HCT116 (cell line): Measurements from ENCODE around the gene CDH22. TPM values are rescaled to one million over a fixed set of nuclear protein-coding genes. Genes with fewer than 3 reads are reported as not detected.

Source experiments
- ATAC-seq: fragments of 200-7000 bp; cut with Tn5 transposase; 2 replicates; pipeline ENCODE4 v1.9.1; 2020; ENCODE audit warnings: mild to moderate bottlenecking, moderate library complexity
- BruUV-seq: library from RNA; stranded (reverse); fragments of 400-500 nt; replicated peaks from 2 replicates; lab custom pipeline; 2021; lab: Mats Ljungman, UMichigan
- CTCF ChIA-PET: fragments of 300-600 bp; sonication (Branson Sonifier 250); formaldehyde crosslinking; loops from one replicate; lab custom pipeline; 2021; ENCODE audit warnings: antibody characterized with exemption; lab: Charles Lee
- POLR2A ChIA-PET: fragments of 300-600, 350-600 bp; sonication (Branson Sonifier 250); formaldehyde crosslinking; loops from one replicate; lab custom pipeline; 2021; ENCODE audit warnings: antibody characterized with exemption; lab: Charles Lee
- RAD21 ChIA-PET, 2 experiments: fragments of 300-600 bp; sonication (Branson Sonifier 250); formaldehyde crosslinking; loops; one replicate each; lab custom pipeline; 2023; ENCODE audit warnings: low total read pairs in 2 of 2; ENCODE audit not compliant: uncharacterized antibody in 2 of 2, unreplicated experiment in 2 of 2, low non-redundant PET in 1 of 2; lab: Charles Lee
- DNase-seq: peaks from one replicate; pipeline ENCODE4 v3.0.0-alpha.2; 2010; ENCODE audit warnings: low read depth, low spot score
- H2AFZ ChIP-seq: fragments of 200-600 bp; shearing (Covaris generic), sonication (generic); 2 replicates; pipeline ENCODE4 v1.6.1; 2017; ENCODE audit warnings: low read depth, mixed run types, mixed read lengths, antibody characterized with exemption, low read length; ENCODE audit not compliant: poor library complexity, severe bottlenecking
- H3K27ac ChIP-seq: 2 replicates; pipeline ENCODE4 v1.5.1; 2012; ENCODE audit warnings: low read depth, low read length
- H3K27me3 ChIP-seq: fragments of 200-600 bp; sonication (generic); 2 replicates; pipeline ENCODE4 v1.6.1; 2016; ENCODE audit warnings: mixed run types, low read length, mixed read lengths; ENCODE audit not compliant: insufficient read depth
- H3K36me3 ChIP-seq, 2 experiments: fragments of 200-500 bp in 1 of 2; fragments of 200-600 bp in 1 of 2; sonication (Bioruptor generic) in 1 of 2; sonication (generic) in 1 of 2; 2 replicates each; pipeline versions ENCODE4 v1.5.1 to v1.6.1; 2014 to 2016; ENCODE audit warnings: low read length in 2 of 2, inconsistent platforms in 1 of 2, mixed read lengths in 1 of 2, mixed run types in 1 of 2; ENCODE audit not compliant: insufficient read depth in 2 of 2, control insufficient read depth in 1 of 2
- H3K4me1 ChIP-seq, 2 experiments: fragments of 200-600 bp in 1 of 2; sonication (generic) in 1 of 2; 2 replicates each; pipeline versions ENCODE4 v1.5.1 to v1.6.1; 2012 to 2017; ENCODE audit warnings: low read length in 2 of 2, inconsistent platforms in 1 of 2, mild to moderate bottlenecking in 1 of 2, mixed read lengths in 1 of 2, mixed run types in 1 of 2, moderate library complexity in 1 of 2; ENCODE audit not compliant: insufficient read depth in 2 of 2, control insufficient read depth in 1 of 2
- H3K4me2 ChIP-seq: fragments of 200-600 bp; sonication (generic); 2 replicates; pipeline ENCODE4 v1.6.1; 2017; ENCODE audit warnings: mixed run types, low read length, mixed read lengths
- H3K4me3 ChIP-seq, 2 experiments: fragments of 200-600 bp in 1 of 2; sonication (generic) in 1 of 2; replicated peaks in 1 of 2; 2 replicates each; pipeline ENCODE4 v1.5.1; 2011 to 2016; ENCODE audit warnings: low read length in 2 of 2, control low read depth in 1 of 2, low read depth in 1 of 2, mild to moderate bottlenecking in 1 of 2, mixed read lengths in 1 of 2, mixed run types in 1 of 2
- H3K79me2 ChIP-seq: fragments of 200-600 bp; sonication (generic); 2 replicates; pipeline ENCODE4 v1.6.1; 2017; ENCODE audit warnings: mild to moderate bottlenecking, mixed run types, low read length, moderate library complexity, mixed read lengths; ENCODE audit not compliant: insufficient read depth
- H3K9ac ChIP-seq: fragments of 200-600 bp; sonication (generic); 2 replicates; pipeline ENCODE4 v1.6.1; 2016; ENCODE audit warnings: low read length, mixed read lengths
- H3K9me2 ChIP-seq: fragments of 200-600 bp; sonication (generic), shearing (Covaris generic); 2 replicates; pipeline ENCODE4 v1.6.1; 2017; ENCODE audit warnings: mixed run types, mild to moderate bottlenecking, moderate library complexity; ENCODE audit not compliant: insufficient read depth
- H3K9me3 ChIP-seq, 2 experiments: fragments of 200-500 bp in 1 of 2; fragments of 200-600 bp in 1 of 2; sonication (Bioruptor generic) in 1 of 2; sonication (generic) in 1 of 2; 2 replicates each; pipeline ENCODE4 v1.6.1; 2014 to 2017; ENCODE audit warnings: low read length in 2 of 2, mixed read lengths in 2 of 2, inconsistent platforms in 1 of 2, low read depth in 1 of 2, mild to moderate bottlenecking in 1 of 2, mixed run types in 1 of 2, moderate library complexity in 1 of 2; ENCODE audit not compliant: control insufficient read depth in 1 of 2, insufficient read depth in 1 of 2
- H4K20me1 ChIP-seq: fragments of 200-600 bp; sonication (generic), shearing (Covaris generic); 2 replicates; pipeline ENCODE4 v1.6.1; 2017; ENCODE audit warnings: mixed run types, mild to moderate bottlenecking, moderate library complexity; ENCODE audit not compliant: insufficient read depth
- CEBPB ChIP-seq: IDR thresholded peaks from 2 replicates; pipeline ENCODE4 v1.6.1; 2012; ENCODE audit warnings: low read depth
- EGR1 ChIP-seq: IDR thresholded peaks from 2 replicates; pipeline ENCODE4 v1.6.1; 2012; ENCODE audit warnings: low read depth
- ELF1 ChIP-seq: IDR thresholded peaks from 2 replicates; pipeline ENCODE4 v1.6.1; 2012; ENCODE audit warnings: low read depth, borderline replicate concordance
- EZH2 ChIP-seq: fragments of 200-600 bp; sonication (generic); IDR thresholded peaks from 2 replicates; pipeline ENCODE4 v1.6.1; 2017; ENCODE audit warnings: antibody characterized with exemption, mixed run types
- EZH2phosphoT487 ChIP-seq: fragments of 200-600 bp; IDR thresholded peaks from 2 replicates; pipeline ENCODE4 v1.6.1; 2018; ENCODE audit warnings: antibody characterized with exemption, borderline replicate concordance
- FOSL1 ChIP-seq: IDR thresholded peaks from 2 replicates; pipeline ENCODE4 v1.6.1; 2012; ENCODE audit warnings: low read depth
- JUND ChIP-seq: IDR thresholded peaks from 2 replicates; pipeline ENCODE4 v1.6.1; 2012
- POLR2A ChIP-seq: IDR thresholded peaks from 2 replicates; pipeline ENCODE4 v1.7.0; 2011; ENCODE audit warnings: borderline replicate concordance; ENCODE audit not compliant: insufficient read depth, insufficient read length; ENCODE audit errors: extremely low read depth
- RAD21 ChIP-seq: IDR thresholded peaks from 2 replicates; pipeline ENCODE4 v1.6.1; 2012; ENCODE audit warnings: low read depth, mild to moderate bottlenecking
- SIN3A ChIP-seq: IDR thresholded peaks from 2 replicates; pipeline ENCODE4 v1.6.1; 2012; ENCODE audit warnings: low read depth
- SP1 ChIP-seq: IDR thresholded peaks from 2 replicates; pipeline ENCODE4 v1.6.1; 2012; ENCODE audit warnings: low read depth
- SRF ChIP-seq: IDR thresholded peaks from 2 replicates; pipeline ENCODE4 v1.6.1; 2012; ENCODE audit warnings: low read depth
- TCF7L2 ChIP-seq: IDR thresholded peaks from 2 replicates; pipeline ENCODE4 v1.7.0; 2011; ENCODE audit warnings: borderline replicate concordance, inconsistent platforms; ENCODE audit not compliant: insufficient read depth, insufficient read length; ENCODE audit errors: extremely low read depth
- YY1 ChIP-seq: IDR thresholded peaks from 2 replicates; pipeline ENCODE4 v1.6.1; 2011; ENCODE audit warnings: low read length, low read depth, moderate library complexity, mild to moderate bottlenecking; ENCODE audit not compliant: insufficient replicate concordance; ENCODE audit errors: extremely low read depth
- ZNF274 ChIP-seq: fragments of 200-500 bp; sonication (Bioruptor generic); IDR thresholded peaks from 2 replicates; pipeline ENCODE4 v1.6.1; 2014; ENCODE audit warnings: mild to moderate bottlenecking, low read depth, low read length, inconsistent platforms
- intact Hi-C: fragments of 100-400 bp; cut with micrococcal nuclease; formaldehyde crosslinking; loops from 2 replicates; pipeline ENCODE4 v1.10.0; 2022
- total RNA-seq: library from RNA; stranded (reverse); gene quantifications from one replicate; pipeline ENCODE4 v1.2.1, GENCODE V29; 2021; ENCODE audit not compliant: unreplicated experiment
- TF ChIP-seq, protein P1 (sequence below), 3 experiments: fragments of 200-600 bp in 1 of 3; sonication (generic) in 1 of 3; IDR thresholded peaks in 2 of 3; conservative IDR thresholded peaks in 1 of 3; 2 replicates each; pipeline ENCODE4 v1.5.1; 2012 to 2017; ENCODE audit warnings: low read depth in 2 of 3, low read length in 2 of 3, antibody characterized with exemption in 1 of 3, borderline replicate concordance in 1 of 3, control low read depth in 1 of 3, mild to moderate bottlenecking in 1 of 3, mixed read lengths in 1 of 3, mixed run types in 1 of 3, moderate library complexity in 1 of 3; ENCODE audit not compliant: insufficient read depth in 1 of 3
- TF ChIP-seq, protein P2 (sequence below): IDR thresholded peaks from 2 replicates; pipeline ENCODE4 v1.6.1; 2012
- TF ChIP-seq, protein P3 (sequence below): IDR thresholded peaks from 2 replicates; pipeline ENCODE4 v1.6.1; 2012
- TF ChIP-seq, protein P4 (sequence below): IDR thresholded peaks from 2 replicates; pipeline ENCODE4 v1.6.1; 2011; ENCODE audit warnings: mild to moderate bottlenecking, low read length, moderate library complexity; ENCODE audit not compliant: insufficient replicate concordance; ENCODE audit errors: extremely low read depth
- TF ChIP-seq, protein P5 (sequence below): IDR thresholded peaks from 2 replicates; pipeline ENCODE4 v1.6.1; 2012; ENCODE audit warnings: low read depth

Gene CDH22
- total RNA-seq, 1 experiment from 2014 or later: 1.8 TPM

DNA sequence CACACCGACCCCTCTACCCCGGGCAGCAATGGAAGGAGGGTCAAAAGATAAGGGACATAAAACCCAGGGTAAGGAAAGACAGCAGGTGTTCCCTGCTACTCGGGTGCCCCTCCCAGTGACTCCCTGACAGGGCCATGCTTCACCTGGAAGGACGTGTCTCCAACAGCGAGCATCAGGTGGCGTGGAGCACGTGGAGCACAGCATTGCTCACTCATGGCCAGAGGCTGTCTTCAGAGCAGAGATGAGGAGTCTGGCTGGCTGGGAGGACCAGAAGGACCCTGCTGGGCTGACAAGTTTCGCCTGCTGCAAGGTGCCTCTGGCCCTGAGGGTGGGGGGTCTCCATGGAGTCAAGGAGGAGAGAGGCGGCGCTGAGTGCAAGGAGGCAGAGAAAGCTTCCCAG, 15.3 kb upstream of the CDH22 start:
- Histone ChIP-seq H3K9me3 (no peaks in the 10 kb centered on the region), H3K79me2 (no peaks in the 10 kb centered on the region), H2AFZ (no peak overlapping the region), H3K9me2 (no peaks in the 10 kb centered on the region), H3K4me3 (no peak overlapping the region), H3K4me2 (no peak overlapping the region), H3K9ac (no peak overlapping the region), H3K4me1 (no peaks in the 10 kb centered on the region), H3K36me3 (no peaks in the 10 kb centered on the region), H3K27me3 (no peaks in the 10 kb centered on the region; the same call in 1 of the 2 replicates), H3K27ac (no peak overlapping the region), H4K20me1 (no peaks in the 10 kb centered on the region)
- no peak for DNase-seq
- RAD21 ChIA-PET: no interaction called here
- no peak for ATAC-seq
- TF ChIP-seq SP1: no peak
- TF ChIP-seq SRF: no peak
- no peak for TF ChIP-seq EZH2phosphoT487
- TF ChIP-seq, protein P1, sequence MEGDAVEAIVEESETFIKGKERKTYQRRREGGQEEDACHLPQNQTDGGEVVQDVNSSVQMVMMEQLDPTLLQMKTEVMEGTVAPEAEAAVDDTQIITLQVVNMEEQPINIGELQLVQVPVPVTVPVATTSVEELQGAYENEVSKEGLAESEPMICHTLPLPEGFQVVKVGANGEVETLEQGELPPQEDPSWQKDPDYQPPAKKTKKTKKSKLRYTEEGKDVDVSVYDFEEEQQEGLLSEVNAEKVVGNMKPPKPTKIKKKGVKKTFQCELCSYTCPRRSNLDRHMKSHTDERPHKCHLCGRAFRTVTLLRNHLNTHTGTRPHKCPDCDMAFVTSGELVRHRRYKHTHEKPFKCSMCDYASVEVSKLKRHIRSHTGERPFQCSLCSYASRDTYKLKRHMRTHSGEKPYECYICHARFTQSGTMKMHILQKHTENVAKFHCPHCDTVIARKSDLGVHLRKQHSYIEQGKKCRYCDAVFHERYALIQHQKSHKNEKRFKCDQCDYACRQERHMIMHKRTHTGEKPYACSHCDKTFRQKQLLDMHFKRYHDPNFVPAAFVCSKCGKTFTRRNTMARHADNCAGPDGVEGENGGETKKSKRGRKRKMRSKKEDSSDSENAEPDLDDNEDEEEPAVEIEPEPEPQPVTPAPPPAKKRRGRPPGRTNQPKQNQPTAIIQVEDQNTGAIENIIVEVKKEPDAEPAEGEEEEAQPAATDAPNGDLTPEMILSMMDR (IDR thresholded peaks at IDR 0.05 in 2 of 3, conservative IDR thresholded peaks at IDR 0.05 in 1 of 3; ENCODE audit: borderline replicate concordance in 1 of 3, insufficient read depth in 1 of 3, low read depth in 2 of 3, low read length in 2 of 3): no peak
- TF ChIP-seq SIN3A: no peak
- no peak for TF ChIP-seq TCF7L2
- TF ChIP-seq EZH2: no peak
- TF ChIP-seq, protein P2, sequence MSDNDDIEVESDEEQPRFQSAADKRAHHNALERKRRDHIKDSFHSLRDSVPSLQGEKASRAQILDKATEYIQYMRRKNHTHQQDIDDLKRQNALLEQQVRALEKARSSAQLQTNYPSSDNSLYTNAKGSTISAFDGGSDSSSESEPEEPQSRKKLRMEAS: no peak
- no peak for TF ChIP-seq RAD21
- no peak for TF ChIP-seq CEBPB
- TF ChIP-seq, protein P3, sequence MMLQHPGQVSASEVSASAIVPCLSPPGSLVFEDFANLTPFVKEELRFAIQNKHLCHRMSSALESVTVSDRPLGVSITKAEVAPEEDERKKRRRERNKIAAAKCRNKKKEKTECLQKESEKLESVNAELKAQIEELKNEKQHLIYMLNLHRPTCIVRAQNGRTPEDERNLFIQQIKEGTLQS: no peak
- no peak for TF ChIP-seq ELF1
- TF ChIP-seq, protein P4, sequence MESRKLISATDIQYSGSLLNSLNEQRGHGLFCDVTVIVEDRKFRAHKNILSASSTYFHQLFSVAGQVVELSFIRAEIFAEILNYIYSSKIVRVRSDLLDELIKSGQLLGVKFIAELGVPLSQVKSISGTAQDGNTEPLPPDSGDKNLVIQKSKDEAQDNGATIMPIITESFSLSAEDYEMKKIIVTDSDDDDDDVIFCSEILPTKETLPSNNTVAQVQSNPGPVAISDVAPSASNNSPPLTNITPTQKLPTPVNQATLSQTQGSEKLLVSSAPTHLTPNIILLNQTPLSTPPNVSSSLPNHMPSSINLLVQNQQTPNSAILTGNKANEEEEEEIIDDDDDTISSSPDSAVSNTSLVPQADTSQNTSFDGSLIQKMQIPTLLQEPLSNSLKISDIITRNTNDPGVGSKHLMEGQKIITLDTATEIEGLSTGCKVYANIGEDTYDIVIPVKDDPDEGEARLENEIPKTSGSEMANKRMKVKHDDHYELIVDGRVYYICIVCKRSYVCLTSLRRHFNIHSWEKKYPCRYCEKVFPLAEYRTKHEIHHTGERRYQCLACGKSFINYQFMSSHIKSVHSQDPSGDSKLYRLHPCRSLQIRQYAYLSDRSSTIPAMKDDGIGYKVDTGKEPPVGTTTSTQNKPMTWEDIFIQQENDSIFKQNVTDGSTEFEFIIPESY: no peak
- TF ChIP-seq JUND: no peak
- no peak for TF ChIP-seq YY1
- TF ChIP-seq EGR1: no peak
- TF ChIP-seq, protein P5, sequence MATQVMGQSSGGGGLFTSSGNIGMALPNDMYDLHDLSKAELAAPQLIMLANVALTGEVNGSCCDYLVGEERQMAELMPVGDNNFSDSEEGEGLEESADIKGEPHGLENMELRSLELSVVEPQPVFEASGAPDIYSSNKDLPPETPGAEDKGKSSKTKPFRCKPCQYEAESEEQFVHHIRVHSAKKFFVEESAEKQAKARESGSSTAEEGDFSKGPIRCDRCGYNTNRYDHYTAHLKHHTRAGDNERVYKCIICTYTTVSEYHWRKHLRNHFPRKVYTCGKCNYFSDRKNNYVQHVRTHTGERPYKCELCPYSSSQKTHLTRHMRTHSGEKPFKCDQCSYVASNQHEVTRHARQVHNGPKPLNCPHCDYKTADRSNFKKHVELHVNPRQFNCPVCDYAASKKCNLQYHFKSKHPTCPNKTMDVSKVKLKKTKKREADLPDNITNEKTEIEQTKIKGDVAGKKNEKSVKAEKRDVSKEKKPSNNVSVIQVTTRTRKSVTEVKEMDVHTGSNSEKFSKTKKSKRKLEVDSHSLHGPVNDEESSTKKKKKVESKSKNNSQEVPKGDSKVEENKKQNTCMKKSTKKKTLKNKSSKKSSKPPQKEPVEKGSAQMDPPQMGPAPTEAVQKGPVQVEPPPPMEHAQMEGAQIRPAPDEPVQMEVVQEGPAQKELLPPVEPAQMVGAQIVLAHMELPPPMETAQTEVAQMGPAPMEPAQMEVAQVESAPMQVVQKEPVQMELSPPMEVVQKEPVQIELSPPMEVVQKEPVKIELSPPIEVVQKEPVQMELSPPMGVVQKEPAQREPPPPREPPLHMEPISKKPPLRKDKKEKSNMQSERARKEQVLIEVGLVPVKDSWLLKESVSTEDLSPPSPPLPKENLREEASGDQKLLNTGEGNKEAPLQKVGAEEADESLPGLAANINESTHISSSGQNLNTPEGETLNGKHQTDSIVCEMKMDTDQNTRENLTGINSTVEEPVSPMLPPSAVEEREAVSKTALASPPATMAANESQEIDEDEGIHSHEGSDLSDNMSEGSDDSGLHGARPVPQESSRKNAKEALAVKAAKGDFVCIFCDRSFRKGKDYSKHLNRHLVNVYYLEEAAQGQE: no peak
- no peak for TF ChIP-seq ZNF274
- no peak for TF ChIP-seq POLR2A
- TF ChIP-seq FOSL1: no peak
- BruUV-seq: no TSS peak
- CTCF ChIA-PET: no interaction called here
- POLR2A ChIA-PET: no interaction called here
- intact Hi-C loops: loop anchor here (10.0 kb wide), 1 partner anchor 299 kb away; the partner anchor contains the start of gene SLC12A5
